PFSK-1 (cell line): ENCODE measurements around the gene CFAP410.

Experiments
- FOXP2 ChIP-seq: optimal IDR thresholded peaks from 2 replicates; pipeline ENCODE3; 2011; ENCODE audit warnings: borderline replicate concordance, control low read depth, inconsistent platforms; ENCODE audit not compliant: insufficient read depth; ENCODE audit errors: extremely low read length, extremely low read depth
- POLR2AphosphoS5 ChIP-seq: IDR thresholded peaks from 2 replicates; pipeline ENCODE4 v1.6.1; 2012; ENCODE audit warnings: low read depth, mild to moderate bottlenecking, control low read depth, low read length, moderate library complexity
- SIN3A ChIP-seq: IDR thresholded peaks from 2 replicates; pipeline ENCODE4 v1.6.1; 2012; ENCODE audit warnings: mild to moderate bottlenecking, low read length, moderate library complexity, borderline replicate concordance; ENCODE audit not compliant: insufficient read depth
- TAF1 ChIP-seq: IDR thresholded peaks from 2 replicates; pipeline ENCODE4 v1.6.1; 2012; ENCODE audit warnings: low read length, control low read depth, borderline replicate concordance; ENCODE audit not compliant: insufficient read depth
- TF ChIP-seq, protein P1 (sequence below), 2 experiments: IDR thresholded peaks; 2 replicates each; pipeline versions ENCODE4 v1.6.1 to v1.8.0; 2011 to 2012; ENCODE audit warnings: low read depth in 2 of 2, low read length in 2 of 2, control low read depth in 1 of 2, inconsistent platforms in 1 of 2, mild to moderate bottlenecking in 1 of 2, moderate library complexity in 1 of 2; ENCODE audit not compliant: insufficient read depth in 1 of 2

DNA sequence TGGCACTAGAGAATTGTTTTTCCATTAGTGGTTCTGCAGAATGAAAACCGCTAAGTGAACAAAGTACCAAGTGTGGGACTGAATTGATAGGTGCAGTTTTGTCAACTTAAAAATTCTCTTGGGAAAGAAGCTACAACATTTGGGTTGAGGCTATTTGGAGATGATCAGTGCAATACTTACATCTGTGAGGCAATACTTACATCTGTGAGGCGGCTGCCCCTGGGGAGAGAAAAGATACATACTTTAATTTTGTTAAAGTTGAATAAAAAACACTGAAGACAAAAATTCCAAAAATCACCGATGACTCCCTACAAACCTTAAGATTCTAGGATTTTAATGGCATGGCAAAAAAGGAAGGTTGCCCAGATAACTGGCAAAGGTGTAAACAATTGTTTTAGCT, 1.7 kb downstream of the CFAP410 start:
- TF ChIP-seq POLR2AphosphoS5 (no peak), TAF1 (no peak), SIN3A (no peak), FOXP2 (no peak)
- TF ChIP-seq, protein P1, sequence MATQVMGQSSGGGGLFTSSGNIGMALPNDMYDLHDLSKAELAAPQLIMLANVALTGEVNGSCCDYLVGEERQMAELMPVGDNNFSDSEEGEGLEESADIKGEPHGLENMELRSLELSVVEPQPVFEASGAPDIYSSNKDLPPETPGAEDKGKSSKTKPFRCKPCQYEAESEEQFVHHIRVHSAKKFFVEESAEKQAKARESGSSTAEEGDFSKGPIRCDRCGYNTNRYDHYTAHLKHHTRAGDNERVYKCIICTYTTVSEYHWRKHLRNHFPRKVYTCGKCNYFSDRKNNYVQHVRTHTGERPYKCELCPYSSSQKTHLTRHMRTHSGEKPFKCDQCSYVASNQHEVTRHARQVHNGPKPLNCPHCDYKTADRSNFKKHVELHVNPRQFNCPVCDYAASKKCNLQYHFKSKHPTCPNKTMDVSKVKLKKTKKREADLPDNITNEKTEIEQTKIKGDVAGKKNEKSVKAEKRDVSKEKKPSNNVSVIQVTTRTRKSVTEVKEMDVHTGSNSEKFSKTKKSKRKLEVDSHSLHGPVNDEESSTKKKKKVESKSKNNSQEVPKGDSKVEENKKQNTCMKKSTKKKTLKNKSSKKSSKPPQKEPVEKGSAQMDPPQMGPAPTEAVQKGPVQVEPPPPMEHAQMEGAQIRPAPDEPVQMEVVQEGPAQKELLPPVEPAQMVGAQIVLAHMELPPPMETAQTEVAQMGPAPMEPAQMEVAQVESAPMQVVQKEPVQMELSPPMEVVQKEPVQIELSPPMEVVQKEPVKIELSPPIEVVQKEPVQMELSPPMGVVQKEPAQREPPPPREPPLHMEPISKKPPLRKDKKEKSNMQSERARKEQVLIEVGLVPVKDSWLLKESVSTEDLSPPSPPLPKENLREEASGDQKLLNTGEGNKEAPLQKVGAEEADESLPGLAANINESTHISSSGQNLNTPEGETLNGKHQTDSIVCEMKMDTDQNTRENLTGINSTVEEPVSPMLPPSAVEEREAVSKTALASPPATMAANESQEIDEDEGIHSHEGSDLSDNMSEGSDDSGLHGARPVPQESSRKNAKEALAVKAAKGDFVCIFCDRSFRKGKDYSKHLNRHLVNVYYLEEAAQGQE (IDR thresholded peaks at IDR 0.05; ENCODE audit: insufficient read depth in 1 of 2, low read depth in 2 of 2, low read length in 2 of 2): no peak
